Neutrophil (primary cell): Measurements from ENCODE around the gene TSPAN10.
"Not testable (repeated sequence)": the region's sequence is repeated elsewhere in the genome, so short reads cannot be mapped to it uniquely, and the experiment has no call there.

Experiments
- H3K27ac ChIP-seq: fragments of 200-600 bp; sonication (generic); 2 replicates; pipeline ENCODE4 v1.5.1; 2016; ENCODE audit warnings: mild to moderate bottlenecking, moderate library complexity
- H3K27me3 ChIP-seq: fragments of 200-600 bp; sonication (generic); 2 replicates; pipeline ENCODE4 v1.6.0; 2016; ENCODE audit warnings: mild to moderate bottlenecking
- H3K36me3 ChIP-seq: fragments of 200-600 bp; sonication (generic); 2 replicates; pipeline ENCODE4 v1.5.1; 2017
- H3K4me1 ChIP-seq, 2 experiments: fragments of 200-600 bp in 1 of 2; sonication (generic) in 1 of 2; 1 replicate in 1 of 2; 2 replicates in 1 of 2; pipeline versions ENCODE4 v1.5.1 to v1.6.1; 2013 to 2016; ENCODE audit warnings: low read depth in 1 of 2, low read length in 1 of 2, mild to moderate bottlenecking in 1 of 2, moderate library complexity in 1 of 2; ENCODE audit not compliant: control insufficient read depth in 1 of 2, insufficient read depth in 1 of 2
- H3K4me3 ChIP-seq, 2 experiments: fragments of 200-600 bp in 1 of 2; sonication (generic) in 1 of 2; 1 replicate in 1 of 2; 2 replicates in 1 of 2; pipeline ENCODE4 v1.5.1; 2013 to 2016; ENCODE audit warnings: low read depth in 1 of 2, low read length in 1 of 2, mild to moderate bottlenecking in 1 of 2, moderate library complexity in 1 of 2
- H3K9me3 ChIP-seq: fragments of 200-600 bp; sonication (generic); 2 replicates; pipeline ENCODE4 v1.5.1; 2016
- CTCF ChIP-seq: fragments of 200-600 bp; sonication (generic); IDR thresholded peaks from 2 replicates; pipeline ENCODE4 v1.5.1; 2016; ENCODE audit warnings: antibody characterized with exemption

TSPAN10 gene

GRCh38 chr17:81673561-81674258 is 36.7 kb downstream of the TSPAN10 start:
- Histone ChIP-seq H3K4me3 (no peak overlapping the region), H3K36me3 (peaks cover 55% of the 10 kb centered on the region), H3K27me3 (no peaks in the 10 kb centered on the region), H3K9me3 (no peaks in the 10 kb centered on the region), H3K27ac (no peak overlapping the region), H3K4me1 (no peaks in the 10 kb centered on the region)
- TF ChIP-seq CTCF = no peak

GRCh38 chr17:81675515-81676221 is 38.7 kb downstream of the TSPAN10 start:
- not testable (repeated sequence) for H3K4me1 ChIP-seq, H3K9me3 ChIP-seq, H3K4me3 ChIP-seq, H3K27me3 ChIP-seq, H3K27ac ChIP-seq
- peak; percentile 43 for TF ChIP-seq CTCF
- H3K36me3 ChIP-seq = peaks cover 40% of the 10 kb centered on the region

DNA sequence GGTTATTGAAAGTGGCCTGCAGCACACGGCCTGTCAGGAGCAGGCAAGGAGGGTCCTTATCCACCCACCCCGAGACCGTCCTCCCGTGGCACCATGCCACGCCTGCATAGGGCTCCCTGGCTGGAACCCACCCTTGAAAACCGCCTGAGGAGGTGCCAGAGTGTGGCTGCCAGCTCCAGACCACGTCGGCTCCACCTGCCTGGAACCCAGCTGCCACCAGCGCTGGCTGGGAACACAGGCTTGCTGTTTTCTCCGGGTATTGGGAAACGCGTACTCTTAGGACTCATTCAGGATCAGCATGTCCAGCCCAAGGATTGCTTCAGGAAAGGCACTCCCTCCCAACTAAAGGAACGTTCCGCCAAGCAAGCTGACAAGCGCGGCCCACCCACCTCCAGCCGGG is 39.9 kb downstream of the TSPAN10 start:
- Histone ChIP-seq H3K4me1 (no peaks in the 10 kb centered on the region), H3K27ac (no peak overlapping the region), H3K4me3 (no peak overlapping the region), H3K27me3 (no peaks in the 10 kb centered on the region), H3K9me3 (no peaks in the 10 kb centered on the region), H3K36me3 (peaks cover 29% of the 10 kb centered on the region)
- no peak for TF ChIP-seq CTCF

GRCh38 chr17:81680150-81680549 is 43.2 kb downstream of the TSPAN10 start:
- no peak overlapping the region for H3K27ac ChIP-seq
- peaks cover 1% of the 10 kb centered on the region for H3K36me3 ChIP-seq
- H3K4me1 ChIP-seq = peaks cover 19 to 20% of the 10 kb centered on the region in 2 experiments
- no peaks in the 10 kb centered on the region for H3K9me3 ChIP-seq
- no peaks in the 10 kb centered on the region for H3K27me3 ChIP-seq
- H3K4me3 ChIP-seq = no peak overlapping the region
- no peak for TF ChIP-seq CTCF

- Histone ChIP-seq H3K27ac (no peak overlapping the region), H3K36me3 (peaks cover 16% of the 10 kb centered on the region), H3K27me3 (no peaks in the 10 kb centered on the region), H3K9me3 (no peaks in the 10 kb centered on the region), H3K4me1 (peaks cover 23 to 25% of the 10 kb centered on the region in 2 experiments), H3K4me3 (no peak overlapping the region)
- no peak for TF ChIP-seq CTCF
Measured at GRCh38 chr17:81681672-81682071, 44.7 kb downstream of the TSPAN10 start.
